H9 (cell line): ENCODE measurements around the gene MAD1L1. TPM values are rescaled to one million over a fixed set of nuclear protein-coding genes. Genes with fewer than 3 reads are reported as not detected.

Experiments used
- DNase-seq: peaks from one replicate; pipeline ENCODE4 v3.0.0-alpha.2; 2017
- H2AFZ ChIP-seq: one replicate; pipeline ENCODE4 v1.6.1; 2013; ENCODE audit warnings: mild to moderate bottlenecking, low read length, control low read depth, moderate library complexity
- H2AK5ac ChIP-seq: 2 replicates; pipeline ENCODE4 v1.6.1; 2013; ENCODE audit warnings: low read length, control low read depth, mixed read lengths; ENCODE audit not compliant: insufficient read length
- H2BK120ac ChIP-seq: one replicate; pipeline ENCODE4 v1.6.1; 2013; ENCODE audit warnings: low read depth, mild to moderate bottlenecking, low read length, control low read depth, inconsistent platforms; ENCODE audit not compliant: poor library complexity, severe bottlenecking
- H2BK12ac ChIP-seq: 2 replicates; pipeline ENCODE4 v1.6.1; 2013; ENCODE audit warnings: low read length, control low read depth, mixed read lengths, low read depth; ENCODE audit not compliant: insufficient read length
- H2BK15ac ChIP-seq: 2 replicates; pipeline ENCODE4 v1.6.1; 2013; ENCODE audit warnings: low read depth, low read length, control low read depth
- H2BK20ac ChIP-seq: one replicate; pipeline ENCODE4 v1.6.1; 2013; ENCODE audit warnings: low read depth, mild to moderate bottlenecking, low read length, control low read depth, inconsistent platforms; ENCODE audit not compliant: poor library complexity, severe bottlenecking
- H2BK5ac ChIP-seq: 2 replicates; pipeline ENCODE4 v1.6.1; 2013; ENCODE audit warnings: low read length, control low read depth, mixed read lengths; ENCODE audit not compliant: insufficient read length
- H3K14ac ChIP-seq: 2 replicates; pipeline ENCODE4 v1.6.1; 2013; ENCODE audit warnings: low read length, control low read depth; ENCODE audit not compliant: insufficient read depth
- H3K18ac ChIP-seq: 2 replicates; pipeline ENCODE4 v1.6.1; 2013; ENCODE audit warnings: low read depth, mild to moderate bottlenecking, mixed read lengths, low read length, control low read depth; ENCODE audit not compliant: insufficient read length
- H3K23ac ChIP-seq: 2 replicates; pipeline ENCODE4 v1.6.1; 2013; ENCODE audit warnings: low read length, control low read depth, mixed read lengths, low read depth; ENCODE audit not compliant: insufficient read length
- H3K23me2 ChIP-seq: 2 replicates; pipeline ENCODE4 v1.6.1; 2013; ENCODE audit warnings: low read depth, mild to moderate bottlenecking, mixed read lengths, low read length, control low read depth; ENCODE audit not compliant: insufficient read length, poor library complexity, severe bottlenecking
- H3K27ac ChIP-seq: 2 replicates; pipeline ENCODE4 v1.5.1; 2013; ENCODE audit warnings: low read length, control low read depth, mixed read lengths, low read depth; ENCODE audit not compliant: insufficient read length
- H3K27me3 ChIP-seq: 2 replicates; pipeline ENCODE4 v1.6.1; 2013; ENCODE audit warnings: low read length, control low read depth, inconsistent platforms; ENCODE audit not compliant: insufficient read depth
- H3K4ac ChIP-seq: 2 replicates; pipeline ENCODE4 v1.6.1; 2013; ENCODE audit warnings: low read depth, mild to moderate bottlenecking, control low read depth, inconsistent platforms, low read length, moderate library complexity
- H3K4me1 ChIP-seq: 2 replicates; pipeline ENCODE4 v1.6.1; 2013; ENCODE audit warnings: low read length, control low read depth, inconsistent platforms; ENCODE audit not compliant: insufficient read depth
- H3K4me2 ChIP-seq: 2 replicates; pipeline ENCODE4 v1.6.1; 2013; ENCODE audit warnings: low read length, control low read depth, mixed read lengths; ENCODE audit not compliant: insufficient read length, insufficient read depth
- H3K56ac ChIP-seq: 2 replicates; pipeline ENCODE4 v1.6.1; 2013; ENCODE audit warnings: low read depth, mild to moderate bottlenecking, mixed read lengths, low read length, control low read depth; ENCODE audit not compliant: insufficient read length
- H3K79me1 ChIP-seq: 2 replicates; pipeline ENCODE4 v1.6.1; 2013; ENCODE audit warnings: low read depth, mild to moderate bottlenecking, moderate library complexity, low read length, control low read depth, inconsistent platforms; ENCODE audit not compliant: insufficient read depth, poor library complexity, severe bottlenecking
- H3K79me2 ChIP-seq: 2 replicates; pipeline ENCODE4 v1.6.1; 2013; ENCODE audit warnings: low read length, control low read depth, inconsistent platforms; ENCODE audit not compliant: insufficient read depth
- H3K9ac ChIP-seq: 2 replicates; pipeline ENCODE4 v1.6.1; 2013; ENCODE audit warnings: low read length, control low read depth, mixed read lengths; ENCODE audit not compliant: insufficient read length; ENCODE audit errors: extremely low read depth
- H3K9me3 ChIP-seq: one replicate; pipeline ENCODE4 v1.6.1; 2013; ENCODE audit warnings: low read depth, low read length, inconsistent platforms; ENCODE audit not compliant: control insufficient read depth
- H3T11ph ChIP-seq: one replicate; pipeline ENCODE4 v1.6.1; 2013; ENCODE audit warnings: mild to moderate bottlenecking, low read length, control low read depth, inconsistent platforms
- H4K20me1 ChIP-seq: one replicate; pipeline ENCODE4 v1.6.1; 2013; ENCODE audit not compliant: control insufficient read depth, insufficient read length, insufficient read depth
- H4K5ac ChIP-seq: 2 replicates; pipeline ENCODE4 v1.6.1; 2013; ENCODE audit warnings: low read depth, mild to moderate bottlenecking, mixed read lengths, low read length, control low read depth; ENCODE audit not compliant: insufficient read length
- H4K8ac ChIP-seq: replicated peaks from 2 replicates; pipeline ENCODE4 v1.6.1; 2013; ENCODE audit warnings: low read length, control low read depth, mixed read lengths, low read depth; ENCODE audit not compliant: insufficient read length
- H4K91ac ChIP-seq: 2 replicates; pipeline ENCODE4 v1.6.1; 2013; ENCODE audit warnings: low read depth, mild to moderate bottlenecking, moderate library complexity, mixed read lengths, low read length, control low read depth; ENCODE audit not compliant: insufficient read length
- H3K27ac Mint-ChIP-seq, 3 experiments: 2 replicates in 2 of 3; 3 replicates in 1 of 3; pipeline ENCODE4 v1.8.0; 2020 to 2021; ENCODE audit warnings: mixed read lengths in 3 of 3, mild to moderate bottlenecking in 1 of 3, moderate library complexity in 1 of 3
- H3K27me3 Mint-ChIP-seq: 2 replicates; pipeline ENCODE4 v1.8.0; 2021; ENCODE audit warnings: low read depth, mild to moderate bottlenecking, moderate library complexity, mixed read lengths
- H3K36me3 Mint-ChIP-seq, 3 experiments: 2 replicates in 2 of 3; 3 replicates in 1 of 3; pipeline ENCODE4 v1.8.0; 2020 to 2021; ENCODE audit warnings: low read depth in 3 of 3, mixed read lengths in 3 of 3; ENCODE audit not compliant: insufficient read depth in 1 of 3
- H3K4me1 Mint-ChIP-seq, 2 experiments: 2 replicates each; pipeline ENCODE4 v1.8.0; 2020; ENCODE audit warnings: mixed read lengths in 2 of 2
- H3K4me3 Mint-ChIP-seq, 2 experiments: 2 replicates in 1 of 2; 3 replicates in 1 of 2; pipeline ENCODE4 v1.8.0; 2020 to 2021; ENCODE audit warnings: mild to moderate bottlenecking in 2 of 2, mixed read lengths in 2 of 2, moderate library complexity in 1 of 2
- H3K9me3 Mint-ChIP-seq, 2 experiments: 2 replicates in 1 of 2; 3 replicates in 1 of 2; pipeline ENCODE4 v1.8.0; 2020; ENCODE audit warnings: mild to moderate bottlenecking in 2 of 2, mixed read lengths in 2 of 2, moderate library complexity in 1 of 2
- CTCF ChIP-seq: fragments of 200-600 bp; sonication (generic); conservative IDR thresholded peaks from 3 replicates; pipeline ENCODE4 v1.8.0; 2021; ENCODE audit warnings: antibody characterized with exemption, mild to moderate bottlenecking
- WGBS: extraction: QIAGEN DNeasy Blood & Tissue Kit; methylation state at CpG from one replicate; pipeline ENCODE4 v1.1.7; 2013; ENCODE audit warnings: missing lambda C conversion rate, low lambda C conversion rate, mixed read lengths; ENCODE audit not compliant: insufficient read length; ENCODE audit errors: extremely low coverage; 5-methylcytosine and 5-hydroxymethylcytosine counted together
- total RNA-seq: library from RNA; stranded (reverse); gene quantifications from 2 replicates; pipeline ENCODE4 v1.2.1, GENCODE V29; 2021

The MAD1L1 gene
- total RNA-seq, 1 experiment from 2014 or later, result 39.0 TPM

- peaks cover 18 to 32% of the 10 kb centered on the region in 2 experiments for H3K4me1 Mint-ChIP-seq
- peak overlapping the region in 1 of 3 experiments; percentile 83; a peak in 1 of 7 replicates for H3K27ac Mint-ChIP-seq
- Histone ChIP-seq H4K91ac (no peak overlapping the region), H2BK15ac (no peak overlapping the region), H3K9me3 (no peaks in the 10 kb centered on the region), H4K5ac (no peak overlapping the region), H2BK120ac (no peak overlapping the region), H2BK20ac (no peak overlapping the region), H3K23ac (no peak overlapping the region), H3K27ac (no peak overlapping the region), H3K4me2 (no peak overlapping the region), H3K4ac (no peak overlapping the region), H4K20me1 (peaks cover 2% of the 10 kb centered on the region), H2AFZ (no peak overlapping the region), H3T11ph (no peak overlapping the region), H3K79me1 (no peaks in the 10 kb centered on the region), H3K27me3 (no peaks in the 10 kb centered on the region), H3K18ac (no peak overlapping the region), H2BK12ac (no peak overlapping the region), H2BK5ac (no peak overlapping the region), H3K4me1 (no peaks in the 10 kb centered on the region; the same call in 1 of the 2 replicates), H3K79me2 (no peaks in the 10 kb centered on the region), H2AK5ac (no peak overlapping the region), H3K9ac (no peak overlapping the region), H4K8ac (no peak overlapping the region), H3K56ac (no peak overlapping the region), H3K14ac (no peak overlapping the region), H3K23me2 (no peaks in the 10 kb centered on the region)
- no peaks in the 10 kb centered on the region for H3K27me3 Mint-ChIP-seq
- no peak overlapping the region for H3K4me3 Mint-ChIP-seq
- TF ChIP-seq CTCF, result no peak
- no peak for DNase-seq
- H3K36me3 Mint-ChIP-seq, result peaks cover 0 to 9% (median 4%) of the 10 kb centered on the region in 3 experiments; a peak in 4 of 7 replicates
- no peaks in the 10 kb centered on the region for H3K9me3 Mint-ChIP-seq
- WGBS, result no CpG with 5 or more reads among the region's 17 CpGs
These were observed 77.9 kb downstream of the MAD1L1 start for GRCh38 chr7:2154831-2155230.
